GM12865 (cell line): ENCODE measurements around the gene VPS52.

Source experiments
- DNase-seq: peaks from one replicate; pipeline ENCODE4 v3.0.0; 2010; ENCODE audit warnings: low read depth
- H3K4me3 ChIP-seq: 2 replicates; pipeline ENCODE4 v1.5.1; 2011; ENCODE audit warnings: mild to moderate bottlenecking, low read depth, low read length, control low read depth
- TF ChIP-seq, protein P1 (sequence below): IDR thresholded peaks from 2 replicates; pipeline ENCODE4 v1.5.1; 2011; ENCODE audit warnings: low read length, control low read depth, low read depth, inconsistent platforms; ENCODE audit not compliant: insufficient read depth; ENCODE audit errors: missing control alignments

VPS52 gene

DNA sequence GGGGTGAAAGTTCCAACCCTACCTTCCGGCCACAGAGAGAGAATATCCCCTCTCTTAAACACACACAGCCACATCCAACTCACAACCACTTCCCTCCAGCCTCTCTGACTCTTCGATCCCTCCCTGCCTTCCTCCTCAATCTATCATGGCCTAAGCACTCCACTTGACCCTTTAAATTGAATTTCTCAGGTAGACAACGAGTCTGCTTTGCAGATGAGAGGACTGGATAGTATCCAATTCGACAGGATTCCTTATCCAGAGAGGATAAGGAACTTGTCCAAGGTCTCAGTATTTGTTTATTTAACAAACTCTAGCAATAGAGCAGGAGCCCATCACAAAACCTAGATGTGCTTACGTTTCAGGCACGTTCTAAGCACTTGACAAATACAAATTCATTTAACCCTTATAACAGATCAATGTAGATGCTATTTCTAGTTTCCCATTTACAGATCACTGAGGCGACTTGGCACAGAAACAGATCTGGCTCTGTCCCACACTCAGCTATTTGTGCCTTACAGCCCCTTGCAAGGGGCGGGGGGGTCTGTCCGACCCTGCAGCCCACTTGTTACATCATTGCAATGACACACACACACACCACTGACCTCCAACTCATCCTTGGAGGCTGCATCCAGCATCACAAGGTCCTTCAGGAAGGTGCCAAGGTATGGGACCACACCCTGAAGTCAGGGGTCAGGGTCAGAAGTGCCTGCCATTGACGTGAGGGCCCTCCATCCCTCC is 22.6 kb upstream of the VPS52 start:
- no peak overlapping the region for H3K4me3 ChIP-seq
- no peak for DNase-seq
- TF ChIP-seq, protein P1, sequence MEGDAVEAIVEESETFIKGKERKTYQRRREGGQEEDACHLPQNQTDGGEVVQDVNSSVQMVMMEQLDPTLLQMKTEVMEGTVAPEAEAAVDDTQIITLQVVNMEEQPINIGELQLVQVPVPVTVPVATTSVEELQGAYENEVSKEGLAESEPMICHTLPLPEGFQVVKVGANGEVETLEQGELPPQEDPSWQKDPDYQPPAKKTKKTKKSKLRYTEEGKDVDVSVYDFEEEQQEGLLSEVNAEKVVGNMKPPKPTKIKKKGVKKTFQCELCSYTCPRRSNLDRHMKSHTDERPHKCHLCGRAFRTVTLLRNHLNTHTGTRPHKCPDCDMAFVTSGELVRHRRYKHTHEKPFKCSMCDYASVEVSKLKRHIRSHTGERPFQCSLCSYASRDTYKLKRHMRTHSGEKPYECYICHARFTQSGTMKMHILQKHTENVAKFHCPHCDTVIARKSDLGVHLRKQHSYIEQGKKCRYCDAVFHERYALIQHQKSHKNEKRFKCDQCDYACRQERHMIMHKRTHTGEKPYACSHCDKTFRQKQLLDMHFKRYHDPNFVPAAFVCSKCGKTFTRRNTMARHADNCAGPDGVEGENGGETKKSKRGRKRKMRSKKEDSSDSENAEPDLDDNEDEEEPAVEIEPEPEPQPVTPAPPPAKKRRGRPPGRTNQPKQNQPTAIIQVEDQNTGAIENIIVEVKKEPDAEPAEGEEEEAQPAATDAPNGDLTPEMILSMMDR, result no peak

DNA sequence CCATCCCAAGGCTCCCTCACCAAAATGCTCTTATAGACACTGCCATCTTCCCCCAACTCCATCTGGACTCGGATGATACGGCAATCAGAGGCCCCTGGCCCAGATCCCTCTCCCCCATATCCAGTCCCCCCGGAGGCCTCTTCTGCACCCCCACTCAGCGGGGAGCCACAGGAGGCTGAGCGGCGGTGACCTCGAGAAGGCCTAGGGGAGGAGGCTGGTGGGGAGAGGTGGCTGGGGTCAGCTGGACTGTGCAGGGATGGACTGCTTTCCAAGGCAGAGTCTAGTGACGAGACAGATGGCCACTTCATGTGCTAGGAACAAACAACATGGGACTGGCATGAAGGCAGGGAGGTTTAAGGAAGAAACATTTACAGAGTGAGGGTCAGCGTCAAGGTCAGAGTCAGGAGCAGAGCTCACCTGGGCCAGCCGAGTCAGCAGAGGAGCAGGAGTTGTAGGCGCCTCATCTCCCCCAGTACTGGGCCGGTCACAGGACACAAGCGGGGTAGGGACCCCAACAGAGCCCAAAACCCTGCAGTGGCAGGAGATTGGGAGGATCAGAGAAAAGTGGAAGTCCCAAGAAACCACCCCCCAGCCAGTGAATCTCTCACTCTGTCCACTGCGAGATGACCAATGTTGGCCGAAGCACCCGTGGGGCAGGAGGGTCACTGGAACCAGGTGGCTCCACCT is 21.5 kb upstream of the VPS52 start:
- no peak for DNase-seq
- TF ChIP-seq, protein P1, result no peak
- H3K4me3 ChIP-seq, result no peak overlapping the region

DNA sequence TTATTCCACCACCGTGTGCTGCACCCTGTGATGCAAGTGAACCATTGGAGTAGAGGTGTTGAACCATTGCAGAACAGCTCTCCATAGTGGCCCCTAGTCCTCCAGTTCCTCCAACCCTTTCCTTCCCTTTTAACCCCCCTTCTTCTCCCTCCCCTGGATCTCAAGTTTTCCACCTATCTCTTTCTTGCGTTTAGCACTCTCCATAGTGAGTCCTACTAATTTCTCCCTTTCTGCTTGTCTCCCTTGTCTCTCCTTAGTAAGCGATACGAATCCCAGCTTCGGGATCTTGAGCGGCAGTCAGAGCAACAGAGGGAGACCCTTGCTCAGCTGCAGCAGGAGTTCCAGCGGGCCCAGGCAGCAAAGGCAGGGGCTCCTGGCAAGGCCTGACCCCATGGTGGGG is 18.8 kb upstream of the VPS52 start:
- DNase-seq, result no peak
- TF ChIP-seq, protein P1, result no peak
- H3K4me3 ChIP-seq, result peak overlapping the region; percentile 79

DNA sequence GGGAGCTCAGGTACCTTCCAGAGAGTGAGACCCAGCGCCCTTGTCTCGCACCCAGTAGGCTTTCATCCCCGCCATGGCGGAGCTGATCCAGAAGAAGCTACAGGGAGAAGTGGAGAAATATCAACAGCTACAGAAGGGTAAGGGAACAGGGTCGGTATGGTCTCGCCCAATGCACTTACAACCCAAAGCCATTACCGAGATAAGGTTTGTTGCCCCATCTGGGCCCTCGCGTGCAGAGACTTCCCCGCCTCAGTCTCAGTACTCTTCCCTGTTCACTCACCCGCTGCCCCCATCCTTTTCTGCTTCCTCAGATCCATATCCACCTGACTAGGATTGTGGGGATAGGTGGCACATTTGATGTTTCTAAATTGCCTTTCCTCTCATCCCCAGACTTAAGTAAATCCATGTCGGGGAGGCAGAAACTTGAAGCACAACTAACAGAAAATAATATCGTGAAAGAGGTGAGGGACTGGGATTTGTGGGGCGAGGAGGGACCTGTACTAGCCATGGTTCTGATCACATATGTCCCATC is 18.2 kb upstream of the VPS52 start:
- TF ChIP-seq, protein P1, result no peak
- DNase-seq, result no peak
- H3K4me3 ChIP-seq, result peak overlapping the region; percentile 79

- TF ChIP-seq, protein P1, result no peak
- peak; percentile 92 for DNase-seq
- H3K4me3 ChIP-seq, result peak within 1 kb of the TSS; percentile 79
Observed at GRCh38 chr6:33288921-33289783, 17.5 kb upstream of the VPS52 start, which contains the start of the genes PFDN6 and WDR46. Gene PFDN6, plus strand, starts transcription at chr6:33289601. Its CDS starts 256 bp downstream, at chr6:33289857. Gene WDR46, minus strand, starts transcription at chr6:33289239. Its CDS starts 69 bp downstream, at chr6:33289170.

- TF ChIP-seq, protein P1, result no peak
- DNase-seq, result no peak
- peak overlapping the region; percentile 79 for H3K4me3 ChIP-seq
Observed at GRCh38 chr6:33288141-33288920, 16.7 kb upstream of the VPS52 start.
